GM18508 (cell line): ENCODE results near the gene ADSS1.

Source experiments
- ATAC-seq: cut with Tn5 transposase; IDR thresholded peaks from one replicate; pipeline ENCODE4 v1.9.1; 2021; ENCODE audit warnings: moderate number of reproducible peaks; ENCODE audit not compliant: insufficient read depth, unreplicated experiment

The ADSS1 gene

GRCh38 chr14:104723651-104724406 lies at the start of gene ADSS1:
TSS of gene ADSS1 (plus strand) at chr14:104724229. CDS start at chr14:104724271, 42 bp downstream.
- ATAC-seq: no peak

GRCh38 chr14:104675447-104675846 lies 48.6 kb upstream of the ADSS1 start:
- no peak for ATAC-seq

GRCh38 chr14:104676130-104676693 lies 47.8 kb upstream of the ADSS1 start:
- ATAC-seq: no peak

GRCh38 chr14:104676694-104677511 lies 47.1 kb upstream of the ADSS1 start:
- ATAC-seq: no peak

GRCh38 chr14:104677512-104678332 lies 46.3 kb upstream of the ADSS1 start:
- no peak for ATAC-seq

GRCh38 chr14:104678346-104678745 lies 45.7 kb upstream of the ADSS1 start:
- no peak for ATAC-seq

GRCh38 chr14:104678901-104679705 lies 44.9 kb upstream of the ADSS1 start:
- no peak for ATAC-seq

GRCh38 chr14:104680056-104680805 lies 43.8 kb upstream of the ADSS1 start:
- ATAC-seq: no peak

GRCh38 chr14:104680806-104681688 lies 43.0 kb upstream of the ADSS1 start:
- ATAC-seq: no peak

GRCh38 chr14:104681689-104682074 lies 42.3 kb upstream of the ADSS1 start:
- ATAC-seq: no peak

- ATAC-seq: no peak
Observed at GRCh38 chr14:104682107-104682593, 41.9 kb upstream of the ADSS1 start.

GRCh38 chr14:104683653-104684448 lies 40.2 kb upstream of the ADSS1 start:
- no peak for ATAC-seq

- no peak for ATAC-seq
Observed at GRCh38 chr14:104684449-104684821, 39.6 kb upstream of the ADSS1 start.

- no peak for ATAC-seq
Observed at GRCh38 chr14:104685216-104685997, 38.6 kb upstream of the ADSS1 start.

GRCh38 chr14:104685998-104686610 lies 37.9 kb upstream of the ADSS1 start:
- ATAC-seq: no peak
